HepG2 (cell line): ENCODE measurements around the gene HCN4. TPM values are rescaled to one million over a fixed set of nuclear protein-coding genes. Genes with fewer than 3 reads are reported as not detected.

Experiments
- ATAC-seq: fragments of 200-7000 bp; cut with Tn5 transposase; 3 replicates; pipeline ENCODE4 v1.9.1; 2020; ENCODE audit warnings: mild to moderate bottlenecking, moderate library complexity
- BruUV-seq: library from RNA; stranded (reverse); fragments of 400-500 nt; replicated peaks from 2 replicates; lab custom pipeline; 2021; lab: Mats Ljungman, UMichigan
- CTCF ChIA-PET: fragments of 300-600 bp; formaldehyde crosslinking; extraction: SDS; loops from one replicate; lab custom pipeline; 2021; ENCODE audit warnings: low total read pairs, inconsistent platforms, low intra/inter-chr PET ratio; lab: Yijun Ruan, JAX
- POLR2A ChIA-PET: fragments of 350-600 bp; sonication (Branson Sonifier 250); formaldehyde crosslinking; loops from one replicate; lab custom pipeline; 2020; ENCODE audit warnings: antibody characterized with exemption, inconsistent platforms; lab: Yijun Ruan, JAX
- DNase-seq: peaks from one replicate; pipeline ENCODE4 v3.0.0-alpha.2; 2015; ENCODE audit warnings: low spot score
- FAIRE-seq: peaks from 3 replicates; lab custom pipeline; 2011; peaks lifted over from hg19 to GRCh38; lab: Jason Lieb, UNC
- H2AFZ ChIP-seq: one replicate; pipeline ENCODE4 v1.6.1; 2011; ENCODE audit warnings: low read length, inconsistent platforms
- H3K27ac ChIP-seq: fragments of 300-600 bp; 3 replicates; pipeline ENCODE4 v1.8.0; 2011; ENCODE audit warnings: mixed run types, mild to moderate bottlenecking, mixed read lengths, low read length, inconsistent platforms; ENCODE audit not compliant: insufficient read depth; ENCODE audit errors: extremely low read length
- H3K27me3 ChIP-seq, 2 experiments: fragments of 200-600 bp in 1 of 2; 2 replicates in 1 of 2; 3 replicates in 1 of 2; pipeline versions ENCODE4 v1.6.0 to v1.8.0; 2011; ENCODE audit warnings: low read length in 2 of 2, mild to moderate bottlenecking in 2 of 2, moderate library complexity in 2 of 2, inconsistent platforms in 1 of 2; ENCODE audit not compliant: insufficient read depth in 2 of 2, control insufficient read depth in 1 of 2
- H3K36me3 ChIP-seq, 2 experiments: fragments of 200-600 bp in 1 of 2; replicated peaks in 1 of 2; 2 replicates in 1 of 2; 3 replicates in 1 of 2; pipeline versions ENCODE4 v1.5.1 to v1.8.0; 2011; ENCODE audit warnings: low read length in 2 of 2, inconsistent platforms in 1 of 2; ENCODE audit not compliant: insufficient read depth in 2 of 2, control insufficient read depth in 1 of 2
- H3K4me1 ChIP-seq: 2 replicates; pipeline ENCODE4 v1.5.1; 2012; ENCODE audit warnings: low read length, inconsistent platforms; ENCODE audit not compliant: insufficient read depth
- H3K4me2 ChIP-seq: 2 replicates; pipeline ENCODE4 v1.6.0; 2011; ENCODE audit warnings: low read depth, low read length, inconsistent platforms
- H3K4me3 ChIP-seq, 3 experiments: fragments of 200-600 bp in 1 of 3; sonication (generic), shearing (Covaris generic) in 1 of 3; replicated peaks in 1 of 3; 2 replicates each; pipeline ENCODE4 v1.5.1; 2011 to 2016; ENCODE audit warnings: low read length in 3 of 3, inconsistent platforms in 2 of 3, low read depth in 2 of 3, mild to moderate bottlenecking in 2 of 3, control low read depth in 1 of 3, mixed read lengths in 1 of 3; ENCODE audit not compliant: insufficient read depth in 1 of 3
- H3K79me2 ChIP-seq: one replicate; pipeline ENCODE4 v1.6.1; 2011; ENCODE audit warnings: low read length, inconsistent platforms; ENCODE audit not compliant: insufficient read depth
- H3K9ac ChIP-seq: 2 replicates; pipeline ENCODE4 v1.6.0; 2011; ENCODE audit warnings: mild to moderate bottlenecking, low read depth, low read length, inconsistent platforms; ENCODE audit not compliant: insufficient read depth
- H3K9me3 ChIP-seq: 2 replicates; pipeline ENCODE4 v1.5.1; 2012; ENCODE audit warnings: mild to moderate bottlenecking, low read length
- H4K20me1 ChIP-seq: 2 replicates; pipeline ENCODE4 v1.6.0; 2011; ENCODE audit warnings: inconsistent platforms, mild to moderate bottlenecking, low read length, moderate library complexity; ENCODE audit not compliant: insufficient read depth
- MIXL1 ChIP-seq: IDR thresholded peaks from 2 replicates; pipeline ENCODE4 v1.6.1; 2016
- RAD51 ChIP-seq: fragments of 450-650 bp; IDR thresholded peaks from 2 replicates; pipeline ENCODE4 v1.6.1; 2016; ENCODE audit warnings: borderline replicate concordance
- SAP130 ChIP-seq: IDR thresholded peaks from 2 replicates; pipeline ENCODE4 v1.6.1; 2016; ENCODE audit warnings: low read depth
- USF2 ChIP-seq, 2 experiments: sonication (generic) in 1 of 2; formaldehyde crosslinking in 1 of 2; IDR thresholded peaks; 2 replicates each; pipeline versions ENCODE4 v1.5.1 to v1.6.1; 2011 to 2020; ENCODE audit warnings: borderline replicate concordance in 1 of 2, low read depth in 1 of 2, low read length in 1 of 2, mild to moderate bottlenecking in 1 of 2, missing genetic modification reagents in 1 of 2, moderate library complexity in 1 of 2
- YEATS2 ChIP-seq: sonication (generic); formaldehyde crosslinking; IDR thresholded peaks from 2 replicates; pipeline ENCODE4 v1.4.0; 2020; ENCODE audit warnings: missing genetic modification reagents, borderline replicate concordance
- ZFP62 ChIP-seq: sonication (generic); formaldehyde crosslinking; IDR thresholded peaks from 2 replicates; pipeline ENCODE4 v1.4.0; 2020; ENCODE audit warnings: missing genetic modification reagents
- WGBS: methylation state at CpG from one replicate; pipeline ENCODE4 v1.1.6; 2017; ENCODE audit warnings: low lambda C conversion rate; 5-methylcytosine and 5-hydroxymethylcytosine counted together
- in situ Hi-C: cut with HindIII; loops from 2 replicates; pipeline ENCODE4 v1.10.0; 2017; ENCODE audit warnings: low pct_unique_long_range_greater_than_20kb; ENCODE audit not compliant: extremely low pct_ligation_motif_present
- intact Hi-C: fragments of 100-400 bp; cut with micrococcal nuclease; formaldehyde crosslinking; loops from one replicate; pipeline ENCODE4 v1.10.0; 2022; ENCODE audit not compliant: unreplicated experiment
- polyA plus RNA-seq, 8 experiments: library from polyadenylated mRNA; depleted of rRNA in 3 of 8; stranded (reverse) in 7 of 8; unstranded in 1 of 8; fragments of >200 nt; fragmentation: Illumina TruSeq in 4 of 8; extraction: Trizol in 4 of 8; gene quantifications; 2 replicates each; pipeline versions ENCODE4 v1.2.1 to v1.2.3, GENCODE V29; 2011 to 2016; ENCODE audit warnings: low read depth in 4 of 8, missing spikeins in 1 of 8, mixed read lengths in 1 of 8; ENCODE audit not compliant: insufficient read depth in 1 of 8
- total RNA-seq, 5 experiments: library from RNA; depleted of rRNA; stranded (reverse); fragments of >200 nt; fragmentation: Illumina TruSeq; extraction: Trizol; gene quantifications; 2 replicates each; pipeline ENCODE4 v1.2.3, GENCODE V29; 2016; ENCODE audit warnings: low read depth in 1 of 5
- TF ChIP-seq, protein P1 (sequence below): fragments of 450-650 bp; IDR thresholded peaks from 2 replicates; pipeline ENCODE4 v1.6.1; 2017; ENCODE audit warnings: mild to moderate bottlenecking
- TF ChIP-seq, protein P2 (sequence below): sonication (generic); formaldehyde crosslinking; IDR thresholded peaks from 2 replicates; pipeline ENCODE4 v1.4.0; 2020; ENCODE audit warnings: mild to moderate bottlenecking, missing genetic modification reagents

Gene HCN4
- total and polyA plus RNA-seq, 2 of the 13 experiments (the other 11 are each of a cell fraction or from before 2014, with no cell fraction given): not detected

DNA sequence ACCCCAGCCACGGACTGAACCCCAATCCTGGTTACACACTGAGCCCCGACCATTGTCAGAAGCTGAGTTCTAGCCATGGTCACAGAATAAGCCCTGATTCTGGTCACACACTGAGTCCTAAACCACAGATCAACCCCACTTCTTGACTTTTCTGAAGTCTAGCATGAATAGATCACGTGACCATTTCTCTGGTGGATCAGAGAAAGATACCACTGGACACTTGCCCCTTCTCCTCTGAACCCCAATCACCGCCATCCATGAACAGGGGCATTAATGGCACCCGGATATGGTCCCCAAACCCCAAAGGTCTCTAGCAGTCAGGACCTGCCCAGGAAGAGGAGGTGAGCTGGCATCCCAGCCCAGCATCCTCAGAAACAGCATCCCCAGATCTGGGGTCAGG, 9.1 kb downstream of the HCN4 start:
- BruUV-seq: no TSS peak
- Histone ChIP-seq H3K36me3 (no peaks in the 10 kb centered on the region), H4K20me1 (0 out of 2 replicates have a peak, but pooled peaks cover 2% of the 10 kb centered on the region), H2AFZ (no peak overlapping the region), H3K4me3 (no peak overlapping the region), H3K4me2 (no peak overlapping the region)
- no peak for DNase-seq
- no peak for ATAC-seq
- 43% methylated on average over 2 of the region's 5 CpGs for WGBS
- TF ChIP-seq SAP130 (CRISPR knock-in tag) (no peak), ZFP62 (no peak), USF2 (IDR thresholded peaks at IDR 0.05; ENCODE audit: low read depth, low read length) (peak; percentile 68), USF2 (CRISPR knock-in tag; IDR thresholded peaks at IDR 0.05; ENCODE audit: borderline replicate concordance) (no peak), YEATS2 (CRISPR knock-in tag) (no peak), MIXL1 (CRISPR knock-in tag) (no peak), RAD51 (peak; percentile 87)
- TF ChIP-seq, protein P1, sequence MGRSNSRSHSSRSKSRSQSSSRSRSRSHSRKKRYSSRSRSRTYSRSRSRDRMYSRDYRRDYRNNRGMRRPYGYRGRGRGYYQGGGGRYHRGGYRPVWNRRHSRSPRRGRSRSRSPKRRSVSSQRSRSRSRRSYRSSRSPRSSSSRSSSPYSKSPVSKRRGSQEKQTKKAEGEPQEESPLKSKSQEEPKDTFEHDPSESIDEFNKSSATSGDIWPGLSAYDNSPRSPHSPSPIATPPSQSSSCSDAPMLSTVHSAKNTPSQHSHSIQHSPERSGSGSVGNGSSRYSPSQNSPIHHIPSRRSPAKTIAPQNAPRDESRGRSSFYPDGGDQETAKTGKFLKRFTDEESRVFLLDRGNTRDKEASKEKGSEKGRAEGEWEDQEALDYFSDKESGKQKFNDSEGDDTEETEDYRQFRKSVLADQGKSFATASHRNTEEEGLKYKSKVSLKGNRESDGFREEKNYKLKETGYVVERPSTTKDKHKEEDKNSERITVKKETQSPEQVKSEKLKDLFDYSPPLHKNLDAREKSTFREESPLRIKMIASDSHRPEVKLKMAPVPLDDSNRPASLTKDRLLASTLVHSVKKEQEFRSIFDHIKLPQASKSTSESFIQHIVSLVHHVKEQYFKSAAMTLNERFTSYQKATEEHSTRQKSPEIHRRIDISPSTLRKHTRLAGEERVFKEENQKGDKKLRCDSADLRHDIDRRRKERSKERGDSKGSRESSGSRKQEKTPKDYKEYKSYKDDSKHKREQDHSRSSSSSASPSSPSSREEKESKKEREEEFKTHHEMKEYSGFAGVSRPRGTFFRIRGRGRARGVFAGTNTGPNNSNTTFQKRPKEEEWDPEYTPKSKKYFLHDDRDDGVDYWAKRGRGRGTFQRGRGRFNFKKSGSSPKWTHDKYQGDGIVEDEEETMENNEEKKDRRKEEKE: no peak
- TF ChIP-seq, protein P2, sequence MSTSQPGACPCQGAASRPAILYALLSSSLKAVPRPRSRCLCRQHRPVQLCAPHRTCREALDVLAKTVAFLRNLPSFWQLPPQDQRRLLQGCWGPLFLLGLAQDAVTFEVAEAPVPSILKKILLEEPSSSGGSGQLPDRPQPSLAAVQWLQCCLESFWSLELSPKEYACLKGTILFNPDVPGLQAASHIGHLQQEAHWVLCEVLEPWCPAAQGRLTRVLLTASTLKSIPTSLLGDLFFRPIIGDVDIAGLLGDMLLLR (CRISPR knock-in tag): no peak
- TF ChIP-seq, all 625 proteins: peak for 2
- Histone ChIP-seq H3K27ac (no peak overlapping the region), H3K27me3 (peaks cover 4 to 64% of the 10 kb centered on the region in 2 experiments; a peak in 4 of 5 replicates), H3K79me2 (no peaks in the 10 kb centered on the region), H3K4me1 (peaks cover 12% of the 10 kb centered on the region; the same call in 1 of the 2 replicates), H3K9me3 (no peaks in the 10 kb centered on the region), H3K9ac (no peak overlapping the region)
- FAIRE-seq: no peak
- in situ Hi-C loops (no loop called here), intact Hi-C loops (no loop called here)
- ChIA-PET POLR2A (no interaction called here), CTCF (no interaction called here)
